Measurements from ENCODE around the gene ARAP3. TPM values are rescaled to one million over a fixed set of nuclear protein-coding genes. Genes with fewer than 3 reads are reported as not detected.
"Not testable (repeated sequence)": the region's sequence is repeated elsewhere in the genome, so short reads cannot be mapped to it uniquely, and the experiment has no call there.

ARAP3 gene
- total RNA-seq, 1 experiment from 2014 or later: 15.1 TPM

DNA sequence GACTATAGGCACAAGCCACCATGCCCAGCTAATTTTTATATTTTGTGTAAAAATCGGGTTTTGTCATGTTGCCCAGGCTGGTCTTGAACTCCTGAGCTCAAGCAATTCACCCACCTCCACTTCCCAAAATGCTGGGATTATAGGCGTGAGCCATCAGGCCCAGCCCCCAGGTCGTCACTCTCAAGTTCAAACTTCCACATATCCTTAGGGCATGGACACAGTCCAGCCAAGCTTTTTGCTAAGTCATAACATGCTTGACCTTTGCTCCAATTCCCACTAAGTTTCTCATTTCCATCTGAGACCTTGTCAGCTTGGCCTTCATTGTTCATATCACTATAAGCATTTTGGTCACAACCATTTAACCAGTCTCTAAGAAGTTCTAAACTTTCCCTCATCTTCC is 43.9 kb upstream of the ARAP3 start (continued):
- TF ChIP-seq SIN3A (IDR thresholded peaks at IDR 0.05; ENCODE audit: low read depth) (no peak), ELF1 (IDR thresholded peaks at IDR 0.05; ENCODE audit: borderline replicate concordance, low read depth) (no peak)
- TF ChIP-seq, protein P1, sequence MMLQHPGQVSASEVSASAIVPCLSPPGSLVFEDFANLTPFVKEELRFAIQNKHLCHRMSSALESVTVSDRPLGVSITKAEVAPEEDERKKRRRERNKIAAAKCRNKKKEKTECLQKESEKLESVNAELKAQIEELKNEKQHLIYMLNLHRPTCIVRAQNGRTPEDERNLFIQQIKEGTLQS (IDR thresholded peaks at IDR 0.05): no peak

DNA sequence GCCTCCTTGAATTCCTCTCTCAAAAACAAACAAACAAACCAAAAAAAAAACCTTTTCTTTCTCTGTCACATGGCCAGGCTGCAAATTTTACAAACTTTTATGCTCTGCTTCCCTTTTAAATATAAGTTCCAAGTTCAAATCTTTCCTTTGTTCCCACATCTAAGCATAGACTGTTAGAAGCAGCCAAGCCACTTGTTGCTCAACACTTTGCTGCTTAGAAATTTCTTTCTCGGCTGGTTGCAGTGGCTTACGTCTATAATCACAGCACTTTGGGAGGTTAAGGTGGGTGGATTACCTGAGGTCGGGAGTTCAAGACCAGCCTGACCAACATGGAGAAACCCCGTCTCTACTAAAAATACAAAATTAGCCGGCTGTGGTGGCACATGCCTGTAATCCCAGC is 43.1 kb upstream of the ARAP3 start:
- CTCF ChIA-PET; H4K20me1 ChIP-seq (ENCODE audit: insufficient read depth); H3K4me2 ChIP-seq (ENCODE audit: low read length); H3K9me2 ChIP-seq (ENCODE audit: insufficient read depth); RAD21 ChIA-PET (ENCODE audit: low non-redundant PET in 1 of 2, low total read pairs in 2 of 2, uncharacterized antibody in 2 of 2, unreplicated experiment in 2 of 2); H3K79me2 ChIP-seq (ENCODE audit: insufficient read depth, low read length); H2AFZ ChIP-seq (ENCODE audit: low read depth, low read length, poor library complexity, severe bottlenecking); H3K4me3 ChIP-seq (replicated peaks in 1 of 2; ENCODE audit: low read depth in 1 of 2, low read length in 2 of 2); H3K27me3 ChIP-seq (ENCODE audit: insufficient read depth, low read length); BruUV-seq (replicated peaks); H3K27ac ChIP-seq (ENCODE audit: low read depth, low read length); ATAC-seq; POLR2A ChIA-PET; H3K9me3 ChIP-seq (ENCODE audit: control insufficient read depth in 1 of 2, insufficient read depth in 1 of 2, low read depth in 1 of 2, low read length in 2 of 2); H3K9ac ChIP-seq (ENCODE audit: low read length); H3K36me3 ChIP-seq (ENCODE audit: control insufficient read depth in 1 of 2, insufficient read depth in 2 of 2, low read length in 2 of 2); intact Hi-C loops (cut with micrococcal nuclease); H3K4me1 ChIP-seq (ENCODE audit: control insufficient read depth in 1 of 2, insufficient read depth in 2 of 2, low read length in 2 of 2); DNase-seq (ENCODE audit: low read depth, low spot score): not testable (repeated sequence)

DNA sequence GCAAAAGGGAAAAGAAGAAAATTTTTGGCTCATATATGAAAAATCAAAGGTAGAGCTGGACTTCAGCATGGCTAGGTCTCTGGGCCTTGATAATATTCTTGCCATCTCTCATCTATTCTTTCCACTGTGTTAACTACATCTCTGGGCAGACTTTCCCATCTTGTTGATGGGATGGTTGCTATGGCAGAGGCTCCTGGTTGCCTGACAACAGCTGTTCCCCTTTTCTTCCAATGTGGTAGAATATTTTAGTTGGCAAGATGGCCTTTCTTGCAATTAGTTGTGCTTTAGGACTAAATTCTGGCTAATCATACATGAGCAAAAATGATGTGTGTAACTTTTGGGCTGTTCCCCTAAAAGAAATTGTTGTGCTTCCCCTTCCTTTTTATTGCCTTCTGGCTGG is 40.2 kb upstream of the ARAP3 start:
- intact Hi-C loops (cut with micrococcal nuclease): no loop called here
- ChIA-PET POLR2A (no interaction called here), RAD21 (ENCODE audit: low non-redundant PET in 1 of 2, low total read pairs in 2 of 2, uncharacterized antibody in 2 of 2, unreplicated experiment in 2 of 2) (no interaction called here), CTCF (no interaction called here)
- no peaks in the 10 kb centered on the region for H3K36me3 ChIP-seq (ENCODE audit: control insufficient read depth in 1 of 2, insufficient read depth in 2 of 2, low read length in 2 of 2)
- H2AFZ ChIP-seq (ENCODE audit: low read depth, low read length, poor library complexity, severe bottlenecking): no peak overlapping the region
- H4K20me1 ChIP-seq (ENCODE audit: insufficient read depth): no peaks in the 10 kb centered on the region
- BruUV-seq (replicated peaks): no TSS peak
- H3K4me3 ChIP-seq (replicated peaks in 1 of 2; ENCODE audit: low read depth in 1 of 2, low read length in 2 of 2): no peak overlapping the region
- H3K27ac ChIP-seq (ENCODE audit: low read depth, low read length): no peak overlapping the region
- H3K4me2 ChIP-seq (ENCODE audit: low read length): no peak overlapping the region
- no peaks in the 10 kb centered on the region for H3K9me3 ChIP-seq (ENCODE audit: control insufficient read depth in 1 of 2, insufficient read depth in 1 of 2, low read depth in 1 of 2, low read length in 2 of 2)
- no peak overlapping the region for H3K9ac ChIP-seq (ENCODE audit: low read length)
- H3K79me2 ChIP-seq (ENCODE audit: insufficient read depth, low read length): no peaks in the 10 kb centered on the region
- ATAC-seq (no peak), DNase-seq (ENCODE audit: low read depth, low spot score) (no peak)
- no peaks in the 10 kb centered on the region for H3K4me1 ChIP-seq (ENCODE audit: control insufficient read depth in 1 of 2, insufficient read depth in 2 of 2, low read length in 2 of 2)
- H3K27me3 ChIP-seq (ENCODE audit: insufficient read depth, low read length): no peaks in the 10 kb centered on the region
- H3K9me2 ChIP-seq (ENCODE audit: insufficient read depth): no peaks in the 10 kb centered on the region
- TF ChIP-seq POLR2A (IDR thresholded peaks at IDR 0.05; ENCODE audit: borderline replicate concordance, extremely low read depth, insufficient read depth, insufficient read length) (no peak), POLR2AphosphoS5 (IDR thresholded peaks at IDR 0.05; ENCODE audit: low read depth, low read length) (no peak), ZFX (IDR thresholded peaks at IDR 0.05) (no peak), CBX3 (IDR thresholded peaks at IDR 0.05; ENCODE audit: low read depth) (no peak), SRF (IDR thresholded peaks at IDR 0.05; ENCODE audit: low read depth) (no peak), ZNF274 (IDR thresholded peaks at IDR 0.05; ENCODE audit: low read depth, low read length) (no peak), FOSL1 (IDR thresholded peaks at IDR 0.05; ENCODE audit: low read depth) (no peak), EZH2phosphoT487 (IDR thresholded peaks at IDR 0.05; ENCODE audit: borderline replicate concordance) (no peak), YY1 (IDR thresholded peaks at IDR 0.05; ENCODE audit: extremely low read depth, insufficient replicate concordance, low read depth, low read length) (no peak), JUND (IDR thresholded peaks at IDR 0.05) (no peak)
- TF ChIP-seq, protein P2, sequence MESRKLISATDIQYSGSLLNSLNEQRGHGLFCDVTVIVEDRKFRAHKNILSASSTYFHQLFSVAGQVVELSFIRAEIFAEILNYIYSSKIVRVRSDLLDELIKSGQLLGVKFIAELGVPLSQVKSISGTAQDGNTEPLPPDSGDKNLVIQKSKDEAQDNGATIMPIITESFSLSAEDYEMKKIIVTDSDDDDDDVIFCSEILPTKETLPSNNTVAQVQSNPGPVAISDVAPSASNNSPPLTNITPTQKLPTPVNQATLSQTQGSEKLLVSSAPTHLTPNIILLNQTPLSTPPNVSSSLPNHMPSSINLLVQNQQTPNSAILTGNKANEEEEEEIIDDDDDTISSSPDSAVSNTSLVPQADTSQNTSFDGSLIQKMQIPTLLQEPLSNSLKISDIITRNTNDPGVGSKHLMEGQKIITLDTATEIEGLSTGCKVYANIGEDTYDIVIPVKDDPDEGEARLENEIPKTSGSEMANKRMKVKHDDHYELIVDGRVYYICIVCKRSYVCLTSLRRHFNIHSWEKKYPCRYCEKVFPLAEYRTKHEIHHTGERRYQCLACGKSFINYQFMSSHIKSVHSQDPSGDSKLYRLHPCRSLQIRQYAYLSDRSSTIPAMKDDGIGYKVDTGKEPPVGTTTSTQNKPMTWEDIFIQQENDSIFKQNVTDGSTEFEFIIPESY (IDR thresholded peaks at IDR 0.05; ENCODE audit: extremely low read depth, insufficient replicate concordance, low read length): no peak
- TF ChIP-seq, protein P3, sequence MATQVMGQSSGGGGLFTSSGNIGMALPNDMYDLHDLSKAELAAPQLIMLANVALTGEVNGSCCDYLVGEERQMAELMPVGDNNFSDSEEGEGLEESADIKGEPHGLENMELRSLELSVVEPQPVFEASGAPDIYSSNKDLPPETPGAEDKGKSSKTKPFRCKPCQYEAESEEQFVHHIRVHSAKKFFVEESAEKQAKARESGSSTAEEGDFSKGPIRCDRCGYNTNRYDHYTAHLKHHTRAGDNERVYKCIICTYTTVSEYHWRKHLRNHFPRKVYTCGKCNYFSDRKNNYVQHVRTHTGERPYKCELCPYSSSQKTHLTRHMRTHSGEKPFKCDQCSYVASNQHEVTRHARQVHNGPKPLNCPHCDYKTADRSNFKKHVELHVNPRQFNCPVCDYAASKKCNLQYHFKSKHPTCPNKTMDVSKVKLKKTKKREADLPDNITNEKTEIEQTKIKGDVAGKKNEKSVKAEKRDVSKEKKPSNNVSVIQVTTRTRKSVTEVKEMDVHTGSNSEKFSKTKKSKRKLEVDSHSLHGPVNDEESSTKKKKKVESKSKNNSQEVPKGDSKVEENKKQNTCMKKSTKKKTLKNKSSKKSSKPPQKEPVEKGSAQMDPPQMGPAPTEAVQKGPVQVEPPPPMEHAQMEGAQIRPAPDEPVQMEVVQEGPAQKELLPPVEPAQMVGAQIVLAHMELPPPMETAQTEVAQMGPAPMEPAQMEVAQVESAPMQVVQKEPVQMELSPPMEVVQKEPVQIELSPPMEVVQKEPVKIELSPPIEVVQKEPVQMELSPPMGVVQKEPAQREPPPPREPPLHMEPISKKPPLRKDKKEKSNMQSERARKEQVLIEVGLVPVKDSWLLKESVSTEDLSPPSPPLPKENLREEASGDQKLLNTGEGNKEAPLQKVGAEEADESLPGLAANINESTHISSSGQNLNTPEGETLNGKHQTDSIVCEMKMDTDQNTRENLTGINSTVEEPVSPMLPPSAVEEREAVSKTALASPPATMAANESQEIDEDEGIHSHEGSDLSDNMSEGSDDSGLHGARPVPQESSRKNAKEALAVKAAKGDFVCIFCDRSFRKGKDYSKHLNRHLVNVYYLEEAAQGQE (IDR thresholded peaks at IDR 0.05; ENCODE audit: low read depth): no peak
- TF ChIP-seq, protein P1 (IDR thresholded peaks at IDR 0.05): no peak
